ENCODE data around the gene GRK6. TPM values are rescaled to one million over a fixed set of nuclear protein-coding genes. Genes with fewer than 3 reads are reported as not detected.
A peak's percentile ranks its signal among the peaks of the same experiment; 100 is the strongest.

GRK6 gene
- total RNA-seq, 1 experiment from 2014 or later = 75.2 TPM

DNA sequence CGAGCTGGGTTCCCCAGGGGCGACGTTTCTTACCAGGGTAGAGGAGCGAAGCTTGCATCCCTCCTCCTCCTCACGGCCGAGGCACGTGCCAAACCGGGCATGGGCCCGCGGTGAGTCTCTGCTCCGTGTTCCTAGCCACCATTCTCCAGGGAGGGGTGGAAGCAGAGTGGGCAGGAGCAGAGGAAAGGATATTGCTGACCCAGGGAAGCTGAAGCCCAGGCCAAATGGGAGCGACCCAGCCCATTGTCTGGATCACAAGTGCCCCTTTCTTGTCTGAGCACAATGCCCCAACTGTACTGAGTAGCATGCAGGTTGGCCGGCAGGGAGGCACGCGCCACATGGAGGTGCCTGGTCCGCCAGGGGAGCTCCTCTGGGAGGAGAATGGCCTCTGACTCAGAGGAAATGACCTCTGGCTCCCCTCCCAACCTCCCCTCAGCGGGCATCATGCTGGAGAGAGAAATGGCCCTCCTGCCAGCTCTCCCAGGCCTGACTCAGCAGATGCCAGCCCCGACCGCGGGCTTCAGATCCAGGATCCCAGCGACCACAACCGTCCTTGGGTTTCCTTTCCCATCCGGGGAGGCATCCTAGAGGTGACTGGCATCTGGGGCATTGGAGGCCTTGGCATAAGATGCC lies 21.3 kb downstream of the GRK6 start:
- peaks cover 36% of the 10 kb centered on the region for H3K27me3 Mint-ChIP-seq (ENCODE audit: low read depth)
- Histone ChIP-seq H2BK12ac (ENCODE audit: insufficient read length, low read depth, low read length) (no peak overlapping the region), H3K27ac (ENCODE audit: insufficient read length, low read depth, low read length) (no peak overlapping the region), H3K56ac (ENCODE audit: insufficient read length, low read depth, low read length) (no peak overlapping the region), H3K79me2 (ENCODE audit: insufficient read depth, low read length) (no peaks in the 10 kb centered on the region), H3K4me2 (ENCODE audit: insufficient read depth, insufficient read length, low read length) (peak overlapping the region; percentile 66), H2AFZ (ENCODE audit: low read length) (no peak overlapping the region), H3T11ph (ENCODE audit: low read length) (no peak overlapping the region), H3K79me1 (ENCODE audit: insufficient read depth, low read depth, low read length, poor library complexity, severe bottlenecking) (no peaks in the 10 kb centered on the region), H2BK15ac (ENCODE audit: low read depth, low read length) (no peak overlapping the region), H4K8ac (replicated peaks; ENCODE audit: insufficient read length, low read depth, low read length) (no peak overlapping the region), H3K9ac (ENCODE audit: extremely low read depth, insufficient read length, low read length) (no peak overlapping the region), H2BK5ac (ENCODE audit: insufficient read length, low read length) (no peak overlapping the region), H4K5ac (ENCODE audit: insufficient read length, low read depth, low read length) (peak overlapping the region; percentile 29), H2BK20ac (ENCODE audit: low read depth, low read length, poor library complexity, severe bottlenecking) (no peak overlapping the region), H3K23me2 (ENCODE audit: insufficient read length, low read depth, low read length, poor library complexity, severe bottlenecking) (peaks cover 7% of the 10 kb centered on the region), H3K4me1 (ENCODE audit: insufficient read depth, low read length) (no peaks in the 10 kb centered on the region; the same call in 1 of the 2 replicates), H3K4ac (ENCODE audit: low read depth, low read length) (no peak overlapping the region; the same call in 1 of the 2 replicates), H3K18ac (ENCODE audit: insufficient read length, low read depth, low read length) (peak overlapping the region; percentile 61), H4K91ac (ENCODE audit: insufficient read length, low read depth, low read length) (no peak overlapping the region), H3K27me3 (ENCODE audit: insufficient read depth, low read length) (no peaks in the 10 kb centered on the region; the same call in 1 of the 2 replicates), H4K20me1 (ENCODE audit: control insufficient read depth, insufficient read depth, insufficient read length) (no peaks in the 10 kb centered on the region), H3K23ac (ENCODE audit: insufficient read length, low read depth, low read length) (no peak overlapping the region), H3K9me3 (ENCODE audit: control insufficient read depth, low read depth, low read length) (no peaks in the 10 kb centered on the region), H2AK5ac (ENCODE audit: insufficient read length, low read length) (no peak overlapping the region), H3K14ac (ENCODE audit: insufficient read depth, low read length) (peak overlapping the region; percentile 81), H2BK120ac (ENCODE audit: low read depth, low read length, poor library complexity, severe bottlenecking) (no peak overlapping the region)
- peak; percentile 87 for DNase-seq
- H3K4me1 Mint-ChIP-seq = peaks cover 43 to 50% of the 10 kb centered on the region in 2 experiments
- peak overlapping the region; percentile 65 to 70 for H3K4me3 Mint-ChIP-seq
- TF ChIP-seq, protein P1, sequence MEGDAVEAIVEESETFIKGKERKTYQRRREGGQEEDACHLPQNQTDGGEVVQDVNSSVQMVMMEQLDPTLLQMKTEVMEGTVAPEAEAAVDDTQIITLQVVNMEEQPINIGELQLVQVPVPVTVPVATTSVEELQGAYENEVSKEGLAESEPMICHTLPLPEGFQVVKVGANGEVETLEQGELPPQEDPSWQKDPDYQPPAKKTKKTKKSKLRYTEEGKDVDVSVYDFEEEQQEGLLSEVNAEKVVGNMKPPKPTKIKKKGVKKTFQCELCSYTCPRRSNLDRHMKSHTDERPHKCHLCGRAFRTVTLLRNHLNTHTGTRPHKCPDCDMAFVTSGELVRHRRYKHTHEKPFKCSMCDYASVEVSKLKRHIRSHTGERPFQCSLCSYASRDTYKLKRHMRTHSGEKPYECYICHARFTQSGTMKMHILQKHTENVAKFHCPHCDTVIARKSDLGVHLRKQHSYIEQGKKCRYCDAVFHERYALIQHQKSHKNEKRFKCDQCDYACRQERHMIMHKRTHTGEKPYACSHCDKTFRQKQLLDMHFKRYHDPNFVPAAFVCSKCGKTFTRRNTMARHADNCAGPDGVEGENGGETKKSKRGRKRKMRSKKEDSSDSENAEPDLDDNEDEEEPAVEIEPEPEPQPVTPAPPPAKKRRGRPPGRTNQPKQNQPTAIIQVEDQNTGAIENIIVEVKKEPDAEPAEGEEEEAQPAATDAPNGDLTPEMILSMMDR (conservative IDR thresholded peaks at IDR 0.05) = no peak
- no CpG with 5 or more reads among the region's 23 CpGs for WGBS (ENCODE audit: extremely low coverage, insufficient read length, low lambda C conversion rate)
- peak overlapping the region in 1 of 3 experiments; percentile 85; a peak in 2 of 7 replicates for H3K27ac Mint-ChIP-seq
- H3K9me3 Mint-ChIP-seq = no peaks in the 10 kb centered on the region
- H3K36me3 Mint-ChIP-seq (ENCODE audit: insufficient read depth in 1 of 3, low read depth in 3 of 3) = peaks cover 0 to 12% (median 6%) of the 10 kb centered on the region in 3 experiments; a peak in 5 of 7 replicates
